ENCODE results near the gene GNG4.
"Not testable (repeated sequence)": the region's sequence is repeated elsewhere in the genome, so short reads cannot be mapped to it uniquely, and the experiment has no call there.

The GNG4 gene

GRCh38 chr1:235624721-235625333, 24.8 kb downstream of the GNG4 start:
- TF ChIP-seq, protein P1, sequence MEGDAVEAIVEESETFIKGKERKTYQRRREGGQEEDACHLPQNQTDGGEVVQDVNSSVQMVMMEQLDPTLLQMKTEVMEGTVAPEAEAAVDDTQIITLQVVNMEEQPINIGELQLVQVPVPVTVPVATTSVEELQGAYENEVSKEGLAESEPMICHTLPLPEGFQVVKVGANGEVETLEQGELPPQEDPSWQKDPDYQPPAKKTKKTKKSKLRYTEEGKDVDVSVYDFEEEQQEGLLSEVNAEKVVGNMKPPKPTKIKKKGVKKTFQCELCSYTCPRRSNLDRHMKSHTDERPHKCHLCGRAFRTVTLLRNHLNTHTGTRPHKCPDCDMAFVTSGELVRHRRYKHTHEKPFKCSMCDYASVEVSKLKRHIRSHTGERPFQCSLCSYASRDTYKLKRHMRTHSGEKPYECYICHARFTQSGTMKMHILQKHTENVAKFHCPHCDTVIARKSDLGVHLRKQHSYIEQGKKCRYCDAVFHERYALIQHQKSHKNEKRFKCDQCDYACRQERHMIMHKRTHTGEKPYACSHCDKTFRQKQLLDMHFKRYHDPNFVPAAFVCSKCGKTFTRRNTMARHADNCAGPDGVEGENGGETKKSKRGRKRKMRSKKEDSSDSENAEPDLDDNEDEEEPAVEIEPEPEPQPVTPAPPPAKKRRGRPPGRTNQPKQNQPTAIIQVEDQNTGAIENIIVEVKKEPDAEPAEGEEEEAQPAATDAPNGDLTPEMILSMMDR (IDR thresholded peaks at IDR 0.05; ENCODE audit: low read length, missing control alignments): no peak
- DNase-seq (ENCODE audit: low read depth): peak; percentile 75
- no peak overlapping the region for H3K4me3 ChIP-seq (replicated peaks; ENCODE audit: low read depth, low read length)

DNA sequence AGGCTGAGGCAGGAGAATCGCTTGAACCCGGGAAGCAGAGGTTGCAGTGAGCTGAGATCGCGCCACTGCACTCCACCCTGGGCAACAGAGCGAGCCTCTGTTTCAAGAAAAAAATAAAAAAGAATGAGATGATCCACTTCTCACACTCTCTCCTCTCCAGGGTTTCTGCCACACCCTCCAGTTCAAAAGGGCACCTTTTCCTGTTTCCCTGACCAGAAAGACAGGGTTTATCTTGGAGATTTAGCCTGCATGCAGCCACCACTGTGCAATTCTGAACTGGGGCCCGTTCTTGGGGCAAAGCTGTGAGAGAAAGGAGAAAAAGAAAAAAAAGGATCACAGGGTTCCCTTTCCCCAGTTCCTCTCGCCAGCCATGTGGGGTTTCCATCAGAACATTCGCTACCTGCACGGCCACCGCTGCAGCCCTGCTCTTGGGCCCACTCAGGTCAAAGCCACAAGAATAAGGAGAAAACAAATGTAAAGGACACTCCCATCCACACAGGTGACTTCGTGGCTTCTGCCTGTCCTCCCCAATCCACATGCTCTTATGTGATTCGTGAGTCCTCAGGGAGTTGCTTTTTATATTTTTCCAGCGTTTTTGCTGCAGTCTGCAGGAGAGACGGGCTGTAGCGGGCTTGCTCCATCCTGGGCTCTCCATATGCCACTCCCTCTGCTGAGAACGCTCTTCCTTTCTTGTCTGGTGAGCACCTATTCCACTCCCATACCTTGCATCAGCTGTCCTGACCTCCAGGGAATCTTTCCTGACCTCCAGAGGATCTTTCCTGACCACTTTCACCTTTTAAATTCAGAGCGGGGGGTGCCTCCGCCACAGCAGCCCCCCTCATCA, 26.4 kb downstream of the GNG4 start:
- no peak overlapping the region for H3K4me3 ChIP-seq (replicated peaks; ENCODE audit: low read depth, low read length)
- TF ChIP-seq, protein P1 (IDR thresholded peaks at IDR 0.05; ENCODE audit: low read length, missing control alignments): no peak
- DNase-seq (ENCODE audit: low read depth): no peak

DNA sequence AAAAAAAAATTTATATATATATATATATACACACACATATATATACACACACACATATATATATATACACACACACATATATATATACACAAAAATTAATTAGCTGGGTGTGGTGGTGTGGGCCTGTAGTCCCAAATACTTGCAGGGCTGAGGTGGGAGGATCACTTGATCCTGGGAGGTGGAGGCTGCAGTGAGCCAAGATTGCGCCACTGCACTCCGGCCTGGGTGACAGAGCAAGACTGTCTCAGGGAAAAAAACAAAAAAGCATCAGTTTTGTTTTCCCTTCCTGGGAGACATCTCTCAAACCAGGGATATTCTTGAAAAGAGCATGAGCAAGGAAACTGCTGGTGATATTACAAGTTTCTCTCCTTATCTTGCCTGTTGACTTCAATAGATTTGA, 30.4 kb downstream of the GNG4 start:
- DNase-seq (ENCODE audit: low read depth): not testable (repeated sequence)

GRCh38 chr1:235617808-235618207, 31.8 kb downstream of the GNG4 start:
- no peak overlapping the region for H3K4me3 ChIP-seq (replicated peaks; ENCODE audit: low read depth, low read length)
- peak; percentile 60 for DNase-seq (ENCODE audit: low read depth)
- TF ChIP-seq, protein P1 (IDR thresholded peaks at IDR 0.05; ENCODE audit: low read length, missing control alignments): peak; percentile 52

More for the DNA sequence above, 30.4 kb downstream of the GNG4 start:
- H3K4me3 ChIP-seq (replicated peaks; ENCODE audit: low read depth, low read length): not testable (repeated sequence)

DNA sequence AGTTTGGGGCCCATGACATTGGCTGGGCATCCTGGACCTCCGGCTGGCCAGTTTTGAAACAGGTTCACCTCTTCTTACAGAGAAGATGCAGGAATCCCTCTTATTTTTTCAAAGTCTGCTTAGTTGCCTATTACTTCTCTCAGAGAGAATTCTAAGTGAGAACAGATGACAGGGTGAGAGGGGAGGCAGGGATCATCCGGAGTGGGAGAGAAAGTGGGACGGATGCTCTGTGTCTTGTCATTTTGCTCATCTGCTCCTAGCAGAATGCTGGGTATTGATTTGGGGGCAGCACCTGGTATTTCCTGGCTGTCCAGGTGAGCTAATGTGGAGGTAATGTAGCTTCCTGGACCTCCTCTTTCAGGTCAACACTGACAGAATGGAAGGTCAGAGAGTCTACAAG, 32.4 kb downstream of the GNG4 start:
- DNase-seq (ENCODE audit: low read depth): no peak
- TF ChIP-seq, protein P1 (IDR thresholded peaks at IDR 0.05; ENCODE audit: low read length, missing control alignments): no peak

DNA sequence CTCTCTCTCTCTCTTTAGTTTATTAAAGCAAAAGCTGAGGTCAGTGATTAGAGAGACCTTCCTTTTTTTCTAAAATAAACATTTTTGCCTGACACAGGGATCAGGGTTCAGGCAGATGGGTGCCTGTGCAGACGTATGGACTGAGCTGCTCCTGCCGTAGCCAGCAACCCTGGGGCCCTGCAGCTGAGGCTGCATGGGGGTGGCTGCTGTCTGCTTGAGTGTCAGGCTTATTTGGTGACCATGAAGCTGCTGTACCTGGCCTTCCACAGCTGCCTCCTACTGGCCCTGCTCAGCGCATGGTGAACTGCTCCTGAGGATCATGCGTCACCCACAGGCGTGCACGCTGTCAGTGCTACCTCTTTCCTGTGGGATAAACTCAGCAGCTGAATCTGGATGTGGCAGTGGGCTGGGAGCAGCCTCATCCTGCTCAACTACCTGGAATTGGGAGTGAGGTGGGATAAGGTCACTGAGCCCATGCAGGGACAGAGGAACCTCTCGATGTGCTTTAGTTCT, 35.1 kb downstream of the GNG4 start:
- DNase-seq (ENCODE audit: low read depth): no peak

More for the DNA sequence above, 32.4 kb downstream of the GNG4 start:
- no peak overlapping the region for H3K4me3 ChIP-seq (replicated peaks; ENCODE audit: low read depth, low read length)

GRCh38 chr1:235613602-235614001, 36.0 kb downstream of the GNG4 start:
- H3K4me3 ChIP-seq (replicated peaks; ENCODE audit: low read depth, low read length): no peak overlapping the region
- DNase-seq (ENCODE audit: low read depth): no peak
- TF ChIP-seq, protein P1 (IDR thresholded peaks at IDR 0.05; ENCODE audit: low read length, missing control alignments): no peak

More for the DNA sequence above, 35.1 kb downstream of the GNG4 start:
- no peak overlapping the region for H3K4me3 ChIP-seq (replicated peaks; ENCODE audit: low read depth, low read length)
- TF ChIP-seq, protein P1 (IDR thresholded peaks at IDR 0.05; ENCODE audit: low read length, missing control alignments): no peak

Data from fibroblast of pulmonary artery (primary cell).